ENCODE results near the gene BCAS4.

BCAS4 gene

DNA sequence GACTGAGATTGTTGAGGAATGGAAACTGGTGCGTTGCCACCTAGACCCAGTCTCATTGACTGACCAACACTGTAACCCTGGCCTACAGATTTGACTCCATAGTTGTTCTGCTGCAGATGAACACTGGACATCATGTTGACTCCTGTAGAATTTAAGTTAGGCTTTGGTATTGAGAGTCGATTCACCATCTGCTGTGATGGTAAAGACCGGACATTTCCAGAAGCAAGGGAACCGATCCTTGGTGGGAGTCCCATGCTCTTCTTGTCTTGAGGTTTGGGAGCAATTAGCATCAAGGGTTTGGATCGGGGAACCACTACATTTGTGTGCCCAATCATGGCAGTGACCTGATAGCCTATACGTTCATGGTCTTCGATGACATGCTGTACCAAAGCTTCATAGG, 98.8 kb downstream of the BCAS4 start:
- TF ChIP-seq CTCF (conservative IDR thresholded peaks at IDR 0.05), result no peak
- peak overlapping the region; percentile 84; the same call in 1 of the 2 replicates for H3K27ac ChIP-seq

- no peak for TF ChIP-seq CTCF (conservative IDR thresholded peaks at IDR 0.05)
- peak overlapping the region; percentile 84 for H3K27ac ChIP-seq
Observed at GRCh38 chr20:50895111-50895830, 100.4 kb downstream of the BCAS4 start.

DNA sequence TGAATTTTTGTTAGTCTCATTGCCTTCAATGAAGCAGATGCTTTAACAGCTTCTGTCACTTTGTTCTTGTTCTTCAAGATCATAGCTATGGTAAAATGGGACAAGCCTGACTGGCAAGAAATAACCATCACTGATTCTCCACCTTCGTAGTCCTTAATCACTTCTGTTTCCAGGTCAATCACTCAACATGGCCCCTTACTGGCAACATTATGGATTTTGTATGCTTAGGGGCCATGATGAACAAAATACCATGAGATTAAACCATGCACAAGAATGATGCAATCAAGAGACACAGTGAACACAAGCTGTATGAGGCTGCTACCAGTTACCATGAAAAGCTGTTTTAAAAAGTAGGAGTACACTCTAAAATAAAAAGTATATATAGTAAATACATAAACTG, 103.6 kb downstream of the BCAS4 start:
- TF ChIP-seq CTCF (conservative IDR thresholded peaks at IDR 0.05), result no peak
- H3K27ac ChIP-seq, result 0 out of 2 replicates have a peak overlapping the region, but pooled peaks have one; percentile 2

GRCh38 chr20:50900261-50900660, 105.4 kb downstream of the BCAS4 start:
- no peak for TF ChIP-seq CTCF (conservative IDR thresholded peaks at IDR 0.05)
- H3K27ac ChIP-seq, result no peak overlapping the region

- TF ChIP-seq CTCF (conservative IDR thresholded peaks at IDR 0.05), result no peak
- no peak overlapping the region for H3K27ac ChIP-seq
Observed at GRCh38 chr20:50901301-50901700, 106.4 kb downstream of the BCAS4 start.

DNA sequence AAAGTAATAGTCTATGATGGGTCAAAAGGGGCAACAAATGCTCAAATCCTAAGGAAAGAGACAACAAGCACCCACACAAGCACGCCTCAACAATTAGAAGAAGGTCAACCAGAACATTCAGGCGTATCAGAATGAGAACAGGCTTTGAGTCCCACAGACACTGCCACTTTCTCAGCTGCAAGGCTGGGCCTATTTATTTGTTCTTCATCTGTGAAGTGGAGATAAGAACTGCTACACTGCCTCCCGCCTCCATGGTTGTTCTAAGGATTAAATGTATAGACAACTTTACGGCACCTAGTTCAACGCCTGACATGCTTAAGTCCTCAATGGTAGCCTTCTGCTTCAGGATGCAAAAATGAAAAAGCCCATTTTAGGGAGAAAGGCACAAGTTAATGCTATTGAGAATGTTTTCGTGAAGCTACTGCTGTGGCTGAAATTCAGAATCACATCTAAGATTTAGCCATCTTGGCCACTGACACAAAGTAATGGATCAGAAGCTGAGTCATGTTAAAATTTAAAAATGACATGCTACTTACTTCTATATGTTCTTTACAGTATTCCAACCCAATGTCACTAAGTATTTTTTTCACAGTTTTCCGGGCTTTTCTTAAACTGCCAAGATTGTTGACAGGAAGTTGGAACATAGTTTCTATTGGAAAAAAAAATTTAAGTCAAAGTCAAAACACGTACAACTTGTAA, 108.6 kb downstream of the BCAS4 start:
- no peak for TF ChIP-seq CTCF (conservative IDR thresholded peaks at IDR 0.05)
- H3K27ac ChIP-seq, result no peak overlapping the region

GRCh38 chr20:50904067-50904570, 109.3 kb downstream of the BCAS4 start:
- no peak for TF ChIP-seq CTCF (conservative IDR thresholded peaks at IDR 0.05)
- no peak overlapping the region for H3K27ac ChIP-seq
